SK-N-SH treated with all-trans-retinoic acid at 6 μM for 48 hours (cell line): Measurements from ENCODE around the gene ZBTB7A.

Experiments
- BACH2 ChIP-seq: fragments of 250-450 bp; sonication (Bioruptor Pico); IDR thresholded peaks from 2 replicates; pipeline ENCODE4 v1.9.0; 2021; ENCODE audit warnings: mild to moderate bottlenecking, borderline replicate concordance
- PPARA ChIP-seq: fragments of 250-450 bp; sonication (Bioruptor Pico); IDR thresholded peaks from 2 replicates; pipeline ENCODE4 v1.5.0; 2020; ENCODE audit warnings: mild to moderate bottlenecking, borderline replicate concordance
- RARB ChIP-seq: fragments of 250-450 bp; sonication (Bioruptor Pico); IDR thresholded peaks from 2 replicates; pipeline ENCODE4 v1.8.0; 2021; ENCODE audit warnings: mild to moderate bottlenecking, moderate library complexity
- ZNF70 ChIP-seq: fragments of 450-650 bp; formaldehyde crosslinking; IDR thresholded peaks from 2 replicates; pipeline ENCODE4 v1.5.0; 2020; ENCODE audit warnings: mild to moderate bottlenecking, moderate library complexity

DNA sequence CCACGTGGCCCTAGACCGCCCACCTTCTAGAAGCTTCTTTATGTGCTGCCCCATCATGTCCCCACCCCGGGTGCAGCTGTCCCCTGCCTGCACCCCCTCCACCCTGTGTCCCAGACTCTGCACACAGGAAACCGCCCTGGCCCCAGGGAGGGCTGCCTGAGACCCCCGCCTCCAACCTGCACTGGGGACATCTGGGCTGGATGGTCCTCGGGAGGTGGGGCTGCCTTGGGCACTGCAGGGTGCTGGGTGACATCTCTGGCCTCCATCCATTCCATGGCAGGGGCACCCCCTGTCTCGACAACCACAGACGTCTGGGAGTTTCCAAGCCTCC lies 17.8 kb upstream of the ZBTB7A start:
- no peak for TF ChIP-seq RARB
- TF ChIP-seq BACH2 (CRISPR knock-in tag), result no peak
- no peak for TF ChIP-seq PPARA (CRISPR knock-in tag)
- TF ChIP-seq ZNF70 (CRISPR knock-in tag), result no peak
